KOPT-K1 (cell line): Measurements from ENCODE around the gene MMAB.

Source experiments
- H3K27ac ChIP-seq: fragments of 200-600 bp; sonication (generic); 2 replicates; pipeline ENCODE4 v1.5.1; 2016; ENCODE audit warnings: antibody characterized with exemption, mild to moderate bottlenecking, low read depth, low read length; ENCODE audit not compliant: poor library complexity, severe bottlenecking
- H3K36me3 ChIP-seq: fragments of 200-600 bp; sonication (generic); 2 replicates; pipeline ENCODE4 v1.5.1; 2017; ENCODE audit warnings: antibody characterized with exemption, mild to moderate bottlenecking, low read length, moderate library complexity; ENCODE audit not compliant: insufficient read depth
- H3K9me3 ChIP-seq: fragments of 200-600 bp; sonication (generic); 2 replicates; pipeline ENCODE4 v1.5.1; 2017; ENCODE audit warnings: antibody characterized with exemption, low read length, mild to moderate bottlenecking; ENCODE audit not compliant: insufficient read depth, poor library complexity, severe bottlenecking

MMAB gene

DNA sequence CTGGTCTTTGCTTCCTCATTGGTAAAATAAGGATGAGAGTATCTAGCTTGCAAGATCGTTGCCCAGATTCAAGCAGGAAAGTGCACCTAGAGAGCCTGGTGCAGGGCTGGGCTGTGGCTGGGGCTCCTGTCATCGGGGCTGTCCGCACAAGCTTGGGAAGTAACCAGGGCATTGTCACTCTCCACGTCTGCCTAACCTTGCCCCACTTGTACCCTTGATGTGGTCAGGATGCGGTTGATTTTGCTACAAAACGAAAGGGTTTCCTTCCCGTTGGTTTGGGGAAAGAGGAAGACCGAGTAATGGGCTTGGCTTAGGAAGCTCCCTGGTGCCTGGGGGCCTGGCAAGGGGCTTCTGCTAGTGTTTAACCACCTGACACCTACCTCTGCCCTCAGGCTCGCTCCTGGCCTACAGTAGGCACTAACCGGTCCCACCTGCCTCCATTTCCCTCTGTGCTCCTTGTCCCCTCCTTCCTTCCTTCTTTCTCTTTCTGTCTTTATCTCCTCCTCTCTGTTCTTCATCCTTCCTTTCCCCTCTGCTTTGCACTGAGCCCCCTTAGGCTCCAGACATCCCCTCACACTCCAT lies 22.1 kb upstream of the MMAB start:
- Histone ChIP-seq H3K36me3 (peaks cover 60% of the 10 kb centered on the region), H3K9me3 (no peaks in the 10 kb centered on the region), H3K27ac (no peak overlapping the region)

GRCh38 chr12:109594556-109595317 lies 21.4 kb upstream of the MMAB start:
- Histone ChIP-seq H3K27ac (no peak overlapping the region), H3K36me3 (peaks cover 62% of the 10 kb centered on the region), H3K9me3 (no peaks in the 10 kb centered on the region)

DNA sequence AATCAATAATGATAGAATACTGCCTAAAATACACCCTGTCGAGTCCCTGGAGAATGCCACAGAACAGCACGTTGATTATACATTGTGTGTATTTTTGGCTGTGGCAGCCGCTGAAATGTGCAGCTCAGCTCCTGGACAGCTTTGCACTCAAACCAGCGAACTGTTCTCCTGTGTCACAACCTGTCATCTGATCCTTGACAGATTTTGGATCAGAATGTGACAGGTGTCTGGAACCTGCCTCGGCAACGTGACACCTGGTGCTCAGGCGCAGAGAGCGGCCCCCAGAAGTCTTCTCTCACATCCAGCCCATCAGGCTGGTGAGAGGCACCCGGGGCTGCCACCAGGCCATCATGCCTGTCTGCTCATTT lies 19.6 kb upstream of the MMAB start:
- H3K27ac ChIP-seq, result no peak overlapping the region
- H3K36me3 ChIP-seq, result peaks cover 77% of the 10 kb centered on the region
- H3K9me3 ChIP-seq, result no peaks in the 10 kb centered on the region

DNA sequence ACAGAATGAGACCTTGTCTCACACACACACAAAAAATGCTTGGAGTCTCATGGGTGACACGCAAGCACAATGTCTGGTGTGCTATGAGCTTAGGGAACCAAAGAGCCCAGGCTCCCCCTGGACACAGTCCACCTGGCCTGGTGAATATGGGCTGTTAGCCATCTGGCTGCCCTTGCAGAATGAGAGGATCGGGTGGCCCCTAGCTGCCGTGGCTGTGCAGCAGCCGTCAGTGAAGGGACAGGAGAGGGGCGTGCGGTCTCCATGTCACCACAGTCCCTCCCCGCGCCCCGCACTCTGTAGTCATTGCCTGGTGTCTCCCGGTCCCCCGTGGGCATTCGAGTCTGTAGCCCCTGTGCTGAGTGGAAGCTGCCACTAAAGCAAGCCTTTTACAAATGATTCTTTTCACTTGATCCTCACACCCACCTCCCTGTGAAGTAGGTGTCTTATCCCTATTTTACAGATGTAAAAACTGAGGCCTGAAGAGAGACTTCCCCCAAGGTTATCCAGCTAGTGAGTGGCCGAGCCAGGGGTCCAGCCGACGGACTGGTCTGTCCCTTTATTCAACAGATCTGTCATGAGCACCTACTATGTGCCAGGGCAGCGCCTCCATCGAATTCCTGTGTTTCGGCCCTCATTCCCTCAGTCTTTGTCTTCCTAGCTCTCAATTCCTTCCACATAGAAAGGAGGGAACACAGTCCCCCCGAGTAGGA lies 19.0 kb upstream of the MMAB start:
- Histone ChIP-seq H3K27ac (no peak overlapping the region), H3K36me3 (peaks cover 82% of the 10 kb centered on the region), H3K9me3 (no peaks in the 10 kb centered on the region)

- H3K36me3 ChIP-seq, result peaks cover 83% of the 10 kb centered on the region
- no peak overlapping the region for H3K27ac ChIP-seq
- no peaks in the 10 kb centered on the region for H3K9me3 ChIP-seq
Measured at GRCh38 chr12:109591041-109591440, 17.7 kb upstream of the MMAB start.

DNA sequence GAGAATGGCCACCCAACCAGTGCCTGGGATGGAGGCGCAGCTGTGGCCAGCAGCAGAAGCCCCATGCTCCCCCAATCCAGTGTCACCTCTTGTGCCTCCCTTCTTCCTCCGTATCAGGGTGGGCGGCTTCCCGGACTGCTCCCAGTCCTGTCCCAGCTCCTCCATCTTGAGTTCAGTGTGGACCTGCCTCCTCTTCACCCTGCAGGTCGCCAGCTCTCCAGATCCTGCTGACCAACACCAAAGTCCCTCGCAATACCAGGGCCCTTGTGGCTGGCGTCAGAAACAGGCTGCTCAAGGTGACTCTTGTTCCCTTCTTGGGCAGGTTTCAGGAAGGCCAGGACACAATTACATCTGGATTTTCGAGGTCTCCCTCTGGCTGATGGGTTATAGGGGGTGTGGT lies 17.3 kb upstream of the MMAB start:
- H3K36me3 ChIP-seq, result peaks cover 82% of the 10 kb centered on the region
- H3K27ac ChIP-seq, result no peak overlapping the region
- H3K9me3 ChIP-seq, result no peaks in the 10 kb centered on the region

- peaks cover 83% of the 10 kb centered on the region for H3K36me3 ChIP-seq
Measured at GRCh38 chr12:109589691-109590245, 16.5 kb upstream of the MMAB start.

GRCh38 chr12:109589240-109589590 lies 15.9 kb upstream of the MMAB start:
- Histone ChIP-seq H3K9me3 (no peaks in the 10 kb centered on the region), H3K36me3 (peaks cover 82% of the 10 kb centered on the region), H3K27ac (no peak overlapping the region)

More at GRCh38 chr12:109589691-109590245, 16.5 kb upstream of the MMAB start:
- no peaks in the 10 kb centered on the region for H3K9me3 ChIP-seq
- H3K27ac ChIP-seq, result no peak overlapping the region

GRCh38 chr12:109588461-109589239 lies 15.3 kb upstream of the MMAB start:
- H3K36me3 ChIP-seq, result peaks cover 84% of the 10 kb centered on the region
- H3K9me3 ChIP-seq, result no peaks in the 10 kb centered on the region
- no peak overlapping the region for H3K27ac ChIP-seq

DNA sequence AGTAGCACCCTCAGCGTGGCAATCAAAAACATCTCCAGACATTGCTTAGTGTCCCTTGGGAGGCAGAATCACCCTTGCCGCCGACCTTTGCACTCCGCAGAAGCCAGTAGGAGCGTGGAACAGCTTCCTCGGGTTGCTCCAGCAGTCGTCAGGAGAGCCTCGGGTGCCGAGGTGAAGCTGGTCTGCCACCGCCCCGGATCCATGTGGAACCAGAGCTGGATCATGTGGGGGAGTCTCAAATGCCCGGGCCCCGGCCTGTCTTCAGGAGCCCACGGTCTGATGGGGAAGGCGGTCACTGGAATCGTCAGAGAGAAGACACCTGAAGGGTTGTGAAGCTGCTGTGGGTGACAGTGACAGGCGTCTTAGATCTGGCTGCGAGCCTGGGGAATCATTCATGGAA lies 14.6 kb upstream of the MMAB start:
- Histone ChIP-seq H3K36me3 (peaks cover 80% of the 10 kb centered on the region), H3K27ac (no peak overlapping the region), H3K9me3 (no peaks in the 10 kb centered on the region)

- no peak overlapping the region for H3K27ac ChIP-seq
- H3K9me3 ChIP-seq, result no peaks in the 10 kb centered on the region
- peaks cover 77% of the 10 kb centered on the region for H3K36me3 ChIP-seq
Measured at GRCh38 chr12:109586385-109587296, 13.3 kb upstream of the MMAB start.

GRCh38 chr12:109583733-109584132 lies 10.4 kb upstream of the MMAB start:
- peaks cover 84% of the 10 kb centered on the region for H3K36me3 ChIP-seq
- H3K27ac ChIP-seq, result no peak overlapping the region
- no peaks in the 10 kb centered on the region for H3K9me3 ChIP-seq

DNA sequence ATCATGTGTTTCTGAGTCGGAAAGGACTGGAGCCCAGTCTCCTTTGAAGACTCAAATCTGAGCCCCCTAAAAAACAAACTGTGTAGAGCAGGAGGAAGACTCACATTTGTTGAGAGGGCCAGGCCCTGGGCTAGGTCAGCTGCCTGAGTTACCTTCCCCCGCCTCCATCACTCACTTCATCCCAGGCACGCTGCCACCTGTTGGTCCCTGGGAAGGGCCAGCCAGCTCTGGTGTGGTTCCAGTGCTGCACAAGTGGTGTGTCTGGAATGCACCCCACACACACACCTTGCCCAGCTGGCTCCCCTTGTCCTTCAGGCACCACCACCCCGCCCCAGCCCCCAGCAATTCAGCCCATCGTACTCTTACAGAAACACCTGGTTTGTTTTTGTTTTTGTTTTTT lies 9.3 kb upstream of the MMAB start:
- H3K9me3 ChIP-seq, result no peaks in the 10 kb centered on the region
- no peak overlapping the region for H3K27ac ChIP-seq
- peaks cover 84% of the 10 kb centered on the region for H3K36me3 ChIP-seq

DNA sequence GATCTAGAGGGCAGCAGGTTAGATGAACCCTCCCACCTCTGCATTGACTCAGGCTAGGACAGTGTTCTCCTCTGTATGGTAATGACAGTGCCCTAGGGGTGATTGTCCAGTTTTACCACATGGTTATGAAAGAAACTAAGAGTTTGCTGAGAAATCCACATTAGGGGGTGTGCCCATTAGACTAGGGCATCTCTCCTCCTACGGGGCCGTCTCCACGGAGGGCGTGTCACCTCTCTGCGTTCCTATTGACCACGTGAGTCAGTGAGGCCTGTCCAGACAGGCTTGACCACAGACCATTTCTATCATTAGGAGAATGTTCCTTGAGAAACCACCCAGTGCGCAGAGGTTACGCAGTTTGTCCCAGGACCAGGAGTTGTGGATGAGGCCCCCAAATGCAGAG lies 8.6 kb upstream of the MMAB start:
- peaks cover 84% of the 10 kb centered on the region for H3K36me3 ChIP-seq

More for the DNA sequence above, 8.6 kb upstream of the MMAB start:
- no peaks in the 10 kb centered on the region for H3K9me3 ChIP-seq
- H3K27ac ChIP-seq, result no peak overlapping the region
